Endothelial cell of umbilical vein (primary cell): ENCODE measurements around the gene TPO. TPM values are rescaled to one million over a fixed set of nuclear protein-coding genes. Genes with fewer than 3 reads are reported as not detected.

Experiments
- BruUV-seq: library from RNA; stranded (reverse); fragments of 400-500 nt; replicated peaks from 2 replicates; lab custom pipeline; 2021; lab: Mats Ljungman, UMichigan
- CTCF ChIA-PET: fragments of 300-600, 350-600 bp; sonication (Branson Sonifier 250); formaldehyde crosslinking; loops from one replicate; lab custom pipeline; 2021; ENCODE audit warnings: antibody characterized with exemption, inconsistent platforms; lab: Charles Lee
- POLR2A ChIA-PET: fragments of 300-600, 350-600 bp; sonication (Branson Sonifier 250); formaldehyde crosslinking; loops from one replicate; lab custom pipeline; 2021; ENCODE audit warnings: antibody characterized with exemption, inconsistent platforms; lab: Charles Lee
- DNase-seq: peaks from one replicate; pipeline ENCODE4 v3.0.0-alpha.2; 2011; ENCODE audit warnings: low read depth, low spot score
- FAIRE-seq: peaks from 2 replicates; lab custom pipeline; 2011; peaks lifted over from hg19 to GRCh38; lab: Jason Lieb, UNC
- H2AFZ ChIP-seq: 2 replicates; pipeline ENCODE4 v1.6.0; 2012; ENCODE audit warnings: low read depth, low read length, control low read depth, inconsistent platforms
- H3K27ac ChIP-seq: 2 replicates; pipeline ENCODE4 v1.5.1; 2011; ENCODE audit warnings: low read depth, mild to moderate bottlenecking, control low read depth, low read length, moderate library complexity; ENCODE audit not compliant: insufficient read depth
- H3K27me3 ChIP-seq, 2 experiments: 2 replicates each; pipeline versions ENCODE4 v1.6.0 to v1.6.1; 2011; ENCODE audit warnings: low read length in 2 of 2, mixed read lengths in 1 of 2; ENCODE audit not compliant: control insufficient read depth in 2 of 2, insufficient read depth in 2 of 2
- H3K36me3 ChIP-seq, 2 experiments: 2 replicates in 1 of 2; 3 replicates in 1 of 2; pipeline ENCODE4 v1.5.1; 2011; ENCODE audit warnings: low read length in 2 of 2, mild to moderate bottlenecking in 1 of 2, moderate library complexity in 1 of 2; ENCODE audit not compliant: control insufficient read depth in 2 of 2, insufficient read depth in 2 of 2; ENCODE audit errors: extremely low read depth in 1 of 2
- H3K4me1 ChIP-seq: 3 replicates; pipeline ENCODE4 v1.5.1; 2011; ENCODE audit warnings: mild to moderate bottlenecking, low read length; ENCODE audit not compliant: control insufficient read depth, insufficient read depth; ENCODE audit errors: extremely low read depth
- H3K4me2 ChIP-seq: 2 replicates; pipeline ENCODE4 v1.6.1; 2011; ENCODE audit warnings: low read length, control low read depth, mixed read lengths; ENCODE audit not compliant: insufficient read depth
- H3K4me3 ChIP-seq, 3 experiments: fragments of 200-600 bp in 1 of 3; sonication (generic), shearing (Covaris generic) in 1 of 3; replicated peaks in 1 of 3; 2 replicates each; pipeline ENCODE4 v1.5.1; 2011 to 2016; ENCODE audit warnings: control low read depth in 3 of 3, low read length in 3 of 3, mild to moderate bottlenecking in 2 of 3, inconsistent platforms in 1 of 3, low read depth in 1 of 3, moderate library complexity in 1 of 3; ENCODE audit not compliant: insufficient read depth in 1 of 3
- H3K79me2 ChIP-seq: 2 replicates; pipeline ENCODE4 v1.6.0; 2012; ENCODE audit warnings: low read length, inconsistent platforms; ENCODE audit not compliant: control insufficient read depth, insufficient read depth
- H3K9ac ChIP-seq: replicated peaks from 2 replicates; pipeline ENCODE3; 2011; ENCODE audit warnings: low read length, control low read depth; ENCODE audit not compliant: insufficient read depth; ENCODE audit errors: extremely low read depth
- H3K9me1 ChIP-seq: replicated peaks from 3 replicates; pipeline ENCODE4 v1.6.0; 2011; ENCODE audit warnings: mild to moderate bottlenecking, low read length; ENCODE audit not compliant: control insufficient read depth, insufficient read depth; ENCODE audit errors: extremely low read depth
- H3K9me3 ChIP-seq: replicated peaks from 2 replicates; pipeline ENCODE4 v1.5.1; 2012; ENCODE audit warnings: low read length, inconsistent platforms; ENCODE audit not compliant: control insufficient read depth, insufficient read depth
- H4K20me1 ChIP-seq: replicated peaks from 2 replicates; pipeline ENCODE3; 2011; ENCODE audit warnings: mild to moderate bottlenecking, low read length; ENCODE audit not compliant: control insufficient read depth, insufficient read depth; ENCODE audit errors: extremely low read depth
- CTCF ChIP-seq, 2 donors: IDR thresholded peaks; 1 replicate in 1 of 2; 2 replicates in 1 of 2; pipeline ENCODE4 v1.5.1; 2011; ENCODE audit warnings: low read length in 2 of 2, mild to moderate bottlenecking in 2 of 2, moderate library complexity in 2 of 2, control low read depth in 1 of 2, inconsistent platforms in 1 of 2, low read depth in 1 of 2; ENCODE audit not compliant: insufficient read depth in 1 of 2; ENCODE audit errors: extremely low read depth in 1 of 2
- EZH2 ChIP-seq: IDR thresholded peaks from 2 replicates; pipeline ENCODE4 v1.6.1; 2012; ENCODE audit warnings: borderline replicate concordance, low read depth, mild to moderate bottlenecking, moderate library complexity, low read length, inconsistent platforms; ENCODE audit not compliant: severe bottlenecking
- FOS ChIP-seq: IDR thresholded peaks from 2 replicates; pipeline ENCODE4 v1.6.1; 2011; ENCODE audit warnings: mild to moderate bottlenecking, low read length, moderate library complexity, borderline replicate concordance; ENCODE audit not compliant: insufficient read depth
- GATA2 ChIP-seq: IDR thresholded peaks from 2 replicates; pipeline ENCODE4 v1.7.0; 2011; ENCODE audit warnings: low read depth, mild to moderate bottlenecking, moderate library complexity, mixed read lengths, low read length; ENCODE audit not compliant: insufficient read length, insufficient read depth
- JUN ChIP-seq: IDR thresholded peaks from 2 replicates; pipeline ENCODE4 v1.6.1; 2011; ENCODE audit warnings: borderline replicate concordance, low read depth; ENCODE audit not compliant: insufficient read length, insufficient read depth
- MAX ChIP-seq: IDR thresholded peaks from 2 replicates; pipeline ENCODE4 v1.6.1; 2011; ENCODE audit not compliant: insufficient read depth, insufficient read length
- MYC ChIP-seq: IDR thresholded peaks from one replicate; pipeline ENCODE4 v1.6.1; 2011; ENCODE audit warnings: mild to moderate bottlenecking, low read depth, low read length
- POLR2A ChIP-seq: IDR thresholded peaks from 2 replicates; pipeline ENCODE4 v1.6.1; 2012; ENCODE audit warnings: low read depth, mild to moderate bottlenecking, control low read depth, low read length
- POLR2AphosphoS5 ChIP-seq: IDR thresholded peaks from 2 replicates; pipeline ENCODE4 v1.6.1; 2012; ENCODE audit warnings: low read depth, mild to moderate bottlenecking, control low read depth, low read length, moderate library complexity; ENCODE audit not compliant: insufficient read depth
- dilution Hi-C: fragments of 300-500 bp; cut with MboI; formaldehyde crosslinking; loops from one replicate; pipeline ENCODE4 v1.15.0; 2019; ENCODE audit warnings: low sequenced_read_pairs; ENCODE audit not compliant: extremely low pct_ligation_motif_present
- intact Hi-C: fragments of 100-400 bp; cut with micrococcal nuclease; formaldehyde crosslinking; loops from one replicate; pipeline ENCODE4 v1.10.0; 2022
- polyA plus RNA-seq, 4 experiments: library from polyadenylated mRNA; depleted of rRNA in 3 of 4; stranded (reverse) in 3 of 4; unstranded in 1 of 4; fragments of >200 nt; gene quantifications; 2 replicates each; pipeline versions ENCODE4 v1.2.1 to v1.2.3, GENCODE V29; 2011 to 2012; ENCODE audit warnings: missing spikeins in 1 of 4
- total RNA-seq: library from RNA; stranded (reverse); gene quantifications from 2 replicates; pipeline ENCODE4 v1.2.3, GENCODE V29; 2021

TPO gene
- total and polyA plus RNA-seq, 2 donors (not counting 3 experiments of a cell fraction or from before 2014, with no cell fraction given), result not detected

DNA sequence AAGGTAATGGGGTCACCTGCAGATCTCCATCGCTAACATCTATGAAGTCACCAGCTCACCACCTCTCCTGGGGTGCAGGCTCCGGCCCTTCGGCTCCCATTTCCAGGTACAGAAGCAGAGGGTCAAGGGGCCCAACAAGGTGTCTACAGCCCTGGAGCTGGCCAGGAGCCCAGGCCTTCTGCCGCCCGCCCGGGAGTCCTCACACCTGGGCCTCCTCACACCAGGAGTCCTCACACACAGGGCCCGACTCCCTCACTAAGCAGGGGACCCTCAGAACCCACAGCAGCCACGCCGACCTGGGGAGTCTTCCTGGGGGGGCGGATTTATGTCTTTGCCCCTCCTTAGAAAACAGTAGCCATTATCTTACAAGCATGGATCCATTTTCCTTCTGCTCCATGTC lies 43.4 kb upstream of the TPO start:
- Histone ChIP-seq H3K9me1 (no peaks in the 10 kb centered on the region), H2AFZ (no peak overlapping the region), H3K9me3 (peaks cover 4% of the 10 kb centered on the region), H3K27ac (no peak overlapping the region), H3K36me3 (no peaks in the 10 kb centered on the region), H3K4me2 (no peak overlapping the region), H3K9ac (no peak overlapping the region), H3K4me1 (no peaks in the 10 kb centered on the region), H4K20me1 (no peaks in the 10 kb centered on the region), H3K79me2 (no peaks in the 10 kb centered on the region), H3K27me3 (no peaks in the 10 kb centered on the region), H3K4me3 (no peak overlapping the region)
- BruUV-seq, result no TSS peak
- dilution Hi-C loops (no loop called here), intact Hi-C loops (no loop called here)
- CTCF ChIA-PET, result no interaction called here
- DNase-seq (no peak), FAIRE-seq (no peak)
- no peak for TF ChIP-seq MAX
- TF ChIP-seq POLR2A, result no peak
- no peak for TF ChIP-seq EZH2
- TF ChIP-seq GATA2, result no peak
- no peak for TF ChIP-seq POLR2AphosphoS5
- no peak for TF ChIP-seq CTCF (IDR thresholded peaks at IDR 0.05; ENCODE audit: extremely low read depth in 1 of 2, insufficient read depth in 1 of 2, low read depth in 1 of 2, low read length in 2 of 2)
- no peak for TF ChIP-seq JUN
- no peak for TF ChIP-seq MYC
- no peak for TF ChIP-seq FOS
- POLR2A ChIA-PET, result no interaction called here
